GM18858 (cell line): ENCODE data around the gene ALX3.
"Not testable (repeated sequence)": the region's sequence is repeated elsewhere in the genome, so short reads cannot be mapped to it uniquely, and the experiment has no call there.

Experiments used
- ATAC-seq: cut with Tn5 transposase; IDR thresholded peaks from one replicate; pipeline ENCODE4 v1.9.1; 2021; ENCODE audit not compliant: unreplicated experiment

Gene ALX3

DNA sequence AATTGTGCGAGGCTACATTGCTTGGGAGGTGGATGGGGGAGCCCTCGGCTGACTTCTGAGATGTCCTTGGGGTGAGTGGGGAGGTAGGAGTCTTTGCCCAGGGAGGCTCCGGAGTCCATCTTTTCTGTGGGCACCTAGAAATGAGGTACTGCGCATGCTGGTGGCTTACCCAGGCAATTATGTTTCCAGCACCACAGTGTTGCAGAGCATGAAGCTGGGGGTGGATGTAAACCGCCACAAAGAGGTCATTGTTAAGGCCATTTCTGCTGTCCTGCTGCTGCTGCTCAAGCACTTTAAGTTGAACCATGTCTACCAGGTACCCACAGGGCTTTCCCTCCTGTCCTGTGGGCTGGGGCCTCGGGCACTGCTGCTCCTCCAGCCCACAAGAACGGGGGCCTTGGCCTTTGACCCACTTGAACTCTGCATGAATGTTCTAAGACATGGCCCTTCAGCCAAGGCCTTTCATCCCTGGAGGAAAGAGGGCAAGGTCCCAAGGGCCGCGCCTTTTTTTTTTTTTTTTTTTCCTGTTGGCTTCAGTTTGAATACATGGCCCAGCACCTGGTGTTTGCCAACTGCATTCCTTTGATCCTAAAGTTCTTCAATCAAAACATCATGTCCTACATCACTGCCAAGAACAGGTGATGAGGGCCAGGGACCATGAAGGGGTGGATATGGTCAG lies 21.4 kb downstream of the ALX3 start:
- ATAC-seq, result no peak

DNA sequence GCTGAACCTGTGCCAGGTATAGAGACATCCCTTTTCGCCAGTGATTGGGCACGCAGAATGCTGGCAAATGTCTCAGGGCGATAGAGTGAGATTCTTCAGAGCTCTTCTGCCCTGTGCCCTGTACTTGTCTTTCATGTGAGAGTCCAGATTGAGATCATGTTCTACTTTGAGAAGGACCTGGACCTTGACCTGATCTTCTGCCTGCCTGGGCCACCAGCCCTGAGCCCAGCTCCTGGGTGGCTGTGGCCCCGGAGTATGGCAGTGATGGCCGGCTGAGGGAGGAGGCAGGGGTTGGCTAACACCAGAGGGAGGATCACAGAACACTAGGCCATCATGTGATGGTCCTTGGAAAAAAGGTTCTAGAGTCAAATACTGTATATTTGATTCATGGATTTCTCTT lies 22.2 kb downstream of the ALX3 start:
- ATAC-seq, result no peak

DNA sequence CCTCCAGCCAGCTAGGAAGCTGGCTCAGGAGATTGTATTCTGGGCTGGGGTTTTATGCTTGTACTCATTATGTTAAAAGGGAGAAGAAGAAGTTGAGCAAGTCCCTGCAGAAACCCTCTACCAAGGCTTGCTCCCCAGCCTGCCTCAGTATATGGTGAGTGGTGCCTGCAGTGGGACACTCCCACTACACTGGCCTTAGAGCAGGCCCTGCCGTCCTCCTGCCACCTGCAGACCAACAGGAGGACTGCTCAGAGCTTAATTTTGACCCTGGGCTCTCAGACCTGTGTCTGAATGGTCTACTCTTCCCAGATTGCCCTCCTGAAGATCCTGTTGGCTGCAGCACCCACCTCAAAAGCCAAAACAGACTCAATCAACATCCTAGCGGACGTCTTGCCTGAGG lies 23.0 kb downstream of the ALX3 start:
- ATAC-seq, result no peak

DNA sequence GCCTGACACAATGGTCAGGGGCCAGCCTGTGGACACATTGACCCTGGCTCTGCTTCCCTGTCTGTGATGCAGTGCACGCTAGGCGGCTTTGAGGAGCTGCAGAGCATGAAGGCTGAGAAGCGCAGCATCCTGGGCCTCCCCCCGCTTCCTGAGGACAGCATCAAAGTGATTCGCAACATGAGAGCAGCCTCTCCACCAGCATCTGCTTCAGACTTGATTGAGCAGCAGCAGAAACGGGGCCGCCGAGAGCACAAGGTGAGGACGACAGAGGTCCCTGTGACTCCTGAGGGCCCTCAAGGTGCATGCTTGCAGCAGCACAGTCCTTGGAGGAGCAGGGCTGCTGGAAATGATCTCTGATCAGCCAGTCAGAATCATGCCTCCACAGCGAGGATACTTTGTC lies 27.5 kb downstream of the ALX3 start:
- no peak for ATAC-seq

DNA sequence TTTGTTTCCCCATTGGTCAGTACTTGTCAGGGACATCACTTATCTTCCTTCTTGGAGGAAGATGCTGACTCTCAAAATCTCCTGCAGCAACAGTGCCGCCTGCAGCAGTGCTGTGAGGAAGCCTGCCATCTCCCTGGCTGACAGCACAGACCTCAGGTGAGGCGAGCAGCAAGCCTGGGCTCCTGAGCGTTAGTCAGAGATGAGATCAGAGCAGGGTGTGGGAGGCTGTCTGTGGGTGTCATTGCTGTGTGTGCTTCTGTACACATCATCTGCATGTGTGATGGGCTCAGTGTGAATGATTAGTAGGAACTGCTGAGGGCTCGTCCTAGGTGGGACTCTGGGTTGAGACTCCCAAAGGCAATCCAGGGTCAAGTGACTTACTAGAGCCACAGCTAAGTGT lies 29.9 kb downstream of the ALX3 start:
- no peak for ATAC-seq

DNA sequence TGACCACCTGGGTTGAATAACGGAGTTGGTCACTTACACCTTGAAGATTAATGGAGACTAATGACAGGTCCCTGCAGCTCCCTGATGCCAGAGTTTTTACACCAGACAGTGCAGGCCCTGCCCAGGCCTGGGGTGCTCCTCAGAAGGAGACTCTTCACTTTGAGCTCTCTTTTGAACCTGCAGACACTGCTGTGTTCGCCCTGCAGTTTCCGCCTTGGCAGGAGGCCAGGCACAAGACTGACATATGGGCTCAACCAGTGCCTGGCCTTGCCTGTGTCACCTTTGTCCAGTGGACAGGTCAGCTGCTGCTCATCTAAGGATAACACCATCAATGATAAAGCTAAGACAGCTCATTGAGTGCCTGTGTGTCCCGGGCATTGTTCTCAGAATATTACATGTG lies 30.8 kb downstream of the ALX3 start:
- no peak for ATAC-seq

DNA sequence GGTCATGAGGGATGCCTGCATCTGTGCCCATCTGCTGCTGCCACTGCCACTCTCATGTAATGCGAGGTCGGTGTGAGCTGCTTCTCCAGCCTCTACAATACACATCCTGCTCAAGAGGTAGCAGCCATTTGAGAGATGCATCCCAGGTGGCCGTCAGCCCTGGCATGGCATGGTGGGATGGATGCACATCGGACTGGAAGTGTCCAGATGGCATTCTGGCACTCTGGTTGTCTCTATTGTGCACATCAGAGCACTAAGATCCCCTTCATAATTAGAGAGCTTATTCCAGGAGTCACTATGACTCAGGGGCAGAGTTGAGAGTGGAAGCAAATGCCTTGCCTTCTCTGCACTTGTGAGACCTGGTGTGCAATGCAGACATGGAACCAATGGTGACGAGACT lies 32.2 kb downstream of the ALX3 start:
- no peak for ATAC-seq

DNA sequence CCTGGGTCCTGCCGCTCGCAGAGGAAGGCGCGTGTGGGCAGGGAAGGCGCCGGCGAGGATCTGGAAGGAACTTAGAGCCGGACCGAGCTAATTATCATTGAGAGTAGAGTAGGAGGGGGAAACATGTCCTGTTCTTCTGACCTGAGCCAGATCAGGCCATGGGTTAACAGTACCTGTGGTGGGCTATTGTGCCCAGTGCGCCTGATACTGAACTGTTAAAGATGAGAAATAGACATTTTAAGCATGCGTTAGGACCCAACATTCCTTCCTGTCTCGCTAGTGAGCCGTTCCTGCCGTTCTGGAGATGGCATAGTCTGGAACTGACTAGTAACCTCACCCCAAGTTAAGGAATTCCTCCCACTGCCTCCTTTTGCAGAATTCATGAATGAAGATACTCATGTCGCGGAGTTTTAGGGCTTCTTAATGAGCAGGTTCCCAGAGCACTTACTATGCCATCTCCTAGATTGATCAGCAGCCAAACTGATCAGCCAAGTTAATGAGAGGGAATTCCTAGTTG lies 35.2 kb downstream of the ALX3 start:
- no peak for ATAC-seq

DNA sequence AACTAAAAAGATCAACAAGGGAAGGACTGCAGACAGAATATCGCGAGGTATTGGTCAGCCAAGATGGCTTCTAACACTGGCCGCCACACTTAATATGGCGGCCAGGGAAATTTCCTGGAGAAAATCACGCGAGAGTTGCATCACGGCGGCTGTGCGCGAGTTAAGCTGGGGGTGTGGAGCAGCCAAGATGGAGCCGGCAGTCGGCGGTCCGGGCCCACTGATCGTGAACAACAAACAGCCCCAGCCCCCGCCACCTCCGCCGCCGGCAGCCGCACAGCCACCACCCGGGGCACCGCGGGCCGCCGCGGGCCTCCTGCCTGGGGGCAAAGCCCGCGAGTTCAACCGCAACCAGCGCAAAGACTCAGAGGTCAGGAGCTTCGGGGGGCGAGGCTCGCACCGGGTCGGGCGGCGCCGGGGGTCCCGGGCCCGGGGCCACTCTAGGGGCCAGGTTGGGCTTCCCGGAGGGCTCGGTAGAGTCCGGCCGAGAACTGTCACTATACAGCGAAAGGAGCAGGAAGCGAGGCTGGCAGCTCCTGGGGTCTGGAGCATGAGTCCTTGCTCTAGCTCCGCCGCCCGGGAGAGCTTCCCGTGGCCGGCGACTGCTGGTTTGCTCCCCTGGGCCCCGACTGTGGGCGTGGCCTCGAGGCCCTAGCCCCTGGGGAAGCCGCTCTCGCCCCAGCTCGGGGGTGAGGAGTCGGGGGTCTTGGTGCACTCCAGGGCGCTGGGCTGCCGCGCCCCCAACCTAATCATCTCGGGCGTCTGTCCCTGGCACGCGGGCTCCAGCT lies 35.8 kb downstream of the ALX3 start, which contains the start of gene STRIP1:
STRIP1 (plus strand) TSS at position 174 of the 785 bp plus-strand sequence; CDS start at position 188, 14 bp downstream.
- peak; percentile 81 for ATAC-seq

DNA sequence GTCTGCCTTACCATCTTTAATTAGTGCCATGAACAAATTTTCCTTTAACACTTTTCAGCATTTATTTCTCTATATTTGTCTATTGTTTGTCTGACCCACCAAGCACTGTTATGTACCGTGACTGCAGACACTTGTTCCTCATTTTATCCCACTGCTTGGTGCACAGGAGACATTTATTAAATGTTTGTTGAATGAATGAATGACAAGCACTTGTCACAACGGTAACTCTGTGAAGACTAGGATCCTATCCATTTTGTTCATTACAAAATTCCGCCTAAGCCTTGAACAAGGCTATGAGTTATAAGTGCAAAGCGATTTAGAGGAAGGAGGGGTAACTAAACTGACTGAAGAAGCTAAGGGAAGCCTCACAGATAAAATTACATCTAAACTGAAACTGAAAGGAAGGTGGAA lies 36.4 kb downstream of the ALX3 start:
- no peak for ATAC-seq

DNA sequence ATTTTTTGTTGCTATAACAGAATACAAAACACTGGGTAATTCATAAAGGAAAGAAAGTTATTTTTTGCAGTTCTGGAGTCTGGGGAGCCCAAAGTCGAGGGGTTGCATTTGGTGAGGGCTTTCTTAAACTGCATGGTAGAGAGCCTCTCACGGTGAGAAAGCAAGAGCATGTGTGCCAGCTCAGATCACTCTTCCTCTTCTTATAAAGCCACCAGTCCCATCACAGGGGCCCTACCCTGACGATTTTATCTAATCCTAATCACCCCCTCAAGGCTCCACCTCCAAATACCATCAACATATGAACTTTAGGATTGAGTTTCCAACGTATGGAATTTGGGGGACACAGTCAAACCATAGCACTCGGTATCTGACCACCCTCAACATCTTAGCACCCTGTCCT lies 37.1 kb downstream of the ALX3 start:
- ATAC-seq, result no peak

DNA sequence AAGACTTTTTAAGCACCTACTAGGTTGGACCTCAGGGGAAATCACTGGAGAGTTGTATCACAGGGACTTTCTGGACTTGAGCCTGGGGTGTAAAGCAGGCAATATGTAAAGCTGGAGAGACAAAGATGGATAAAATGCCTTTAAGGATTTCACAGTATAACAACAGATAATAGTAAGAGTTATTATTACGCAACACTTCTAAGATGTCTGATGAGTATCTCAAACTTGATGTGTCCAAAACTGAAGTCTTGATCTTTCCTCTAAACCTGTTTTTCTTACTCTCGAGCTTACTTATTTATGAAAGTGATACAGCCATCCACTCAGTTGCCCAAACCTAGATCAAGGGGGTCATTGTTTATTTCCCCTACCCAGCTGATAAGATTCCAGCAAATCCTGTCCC lies 38.1 kb downstream of the ALX3 start:
- no peak for ATAC-seq

DNA sequence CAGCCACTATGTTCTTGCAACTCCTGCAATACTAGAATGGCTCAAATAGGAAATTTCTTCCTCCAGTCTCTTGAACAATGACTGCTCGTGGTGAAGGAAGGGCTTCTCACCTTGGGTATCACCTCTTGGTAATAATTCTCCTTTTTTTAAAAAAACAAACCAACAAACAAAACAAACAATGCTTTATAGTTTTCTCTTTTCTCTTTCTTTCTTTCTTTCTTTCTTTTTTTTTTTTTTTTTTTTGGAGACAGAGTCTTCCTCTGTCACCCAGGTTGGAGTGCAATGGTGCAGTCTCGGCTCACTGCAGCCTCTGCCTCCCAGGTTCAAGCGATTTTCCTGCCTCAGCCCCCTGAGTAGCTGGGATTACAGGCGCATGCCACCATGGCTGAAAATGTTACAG lies 39.8 kb downstream of the ALX3 start:
- not testable (repeated sequence) for ATAC-seq

DNA sequence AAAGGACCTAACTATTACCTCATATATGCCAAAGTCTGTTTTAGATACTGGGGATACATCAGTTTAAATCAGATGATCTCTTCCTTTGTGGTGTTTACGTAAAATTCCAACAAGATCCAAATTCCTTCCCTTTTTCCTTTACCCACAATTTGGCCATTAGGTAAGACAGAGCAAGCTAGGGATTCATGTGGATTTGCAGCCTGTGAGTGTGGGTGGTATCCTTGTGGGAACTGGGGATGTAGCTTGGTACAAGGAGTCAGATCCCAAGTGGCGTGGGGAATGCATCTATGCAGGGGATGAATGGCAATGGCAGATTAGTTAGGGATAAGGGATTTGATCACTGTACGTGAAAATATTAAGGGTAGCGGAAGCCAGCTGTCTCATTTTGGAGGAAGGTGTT lies 45.9 kb downstream of the ALX3 start:
- no peak for ATAC-seq

DNA sequence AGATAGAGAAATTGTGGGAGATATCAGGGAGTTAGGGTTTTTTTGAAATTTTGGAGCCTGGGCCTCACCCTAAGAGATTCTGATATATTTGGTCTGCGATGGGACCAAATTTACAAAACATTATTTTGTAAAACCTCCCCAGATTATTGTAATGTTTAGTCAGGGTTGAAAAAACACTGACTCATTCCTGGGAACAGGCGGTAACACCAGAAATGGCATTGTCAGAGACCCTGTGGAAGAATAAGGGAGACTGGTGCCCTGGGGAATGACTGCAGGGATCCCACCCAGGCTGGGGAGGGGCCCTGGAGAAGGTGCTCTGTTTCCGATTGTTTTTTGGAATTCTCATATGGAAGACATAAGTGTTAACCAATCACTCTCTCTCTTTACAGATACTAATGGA lies 49.2 kb downstream of the ALX3 start:
- no peak for ATAC-seq

DNA sequence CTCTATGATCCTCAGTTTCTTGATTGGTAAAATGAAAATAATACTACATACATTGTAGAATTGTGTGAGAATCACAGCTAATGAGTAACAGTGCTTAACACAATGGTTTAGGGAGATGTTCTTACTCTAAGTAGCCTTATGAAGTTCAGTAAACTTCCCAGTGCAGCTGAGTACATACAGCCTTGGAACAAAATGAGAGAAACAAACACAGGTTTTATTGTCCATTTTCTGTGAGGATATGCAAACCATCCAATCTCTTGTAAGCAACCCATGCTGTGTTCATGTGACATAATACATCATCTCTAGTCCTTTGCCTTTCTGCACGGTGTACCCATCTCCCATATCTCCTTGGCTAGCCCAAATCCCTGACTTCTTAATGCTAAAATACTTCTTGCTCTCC lies 50.7 kb downstream of the ALX3 start:
- ATAC-seq, result no peak

DNA sequence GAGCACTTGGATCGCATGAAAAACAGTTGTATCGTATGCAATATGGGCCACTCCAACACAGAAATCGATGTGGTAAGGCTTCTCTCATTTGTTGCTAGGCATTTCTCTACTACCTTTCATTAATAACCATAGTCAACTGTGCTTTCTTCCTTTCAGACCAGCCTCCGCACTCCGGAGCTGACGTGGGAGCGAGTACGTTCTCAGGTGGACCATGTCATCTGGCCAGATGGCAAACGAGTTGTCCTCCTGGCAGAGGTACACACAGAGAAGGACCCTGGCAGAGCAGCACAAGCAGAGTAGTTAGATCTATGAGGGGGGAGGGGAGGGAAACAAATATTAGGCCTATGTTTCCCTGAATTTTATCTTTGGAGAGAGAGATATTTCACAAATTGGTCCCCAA lies 52.1 kb downstream of the ALX3 start:
- no peak for ATAC-seq

DNA sequence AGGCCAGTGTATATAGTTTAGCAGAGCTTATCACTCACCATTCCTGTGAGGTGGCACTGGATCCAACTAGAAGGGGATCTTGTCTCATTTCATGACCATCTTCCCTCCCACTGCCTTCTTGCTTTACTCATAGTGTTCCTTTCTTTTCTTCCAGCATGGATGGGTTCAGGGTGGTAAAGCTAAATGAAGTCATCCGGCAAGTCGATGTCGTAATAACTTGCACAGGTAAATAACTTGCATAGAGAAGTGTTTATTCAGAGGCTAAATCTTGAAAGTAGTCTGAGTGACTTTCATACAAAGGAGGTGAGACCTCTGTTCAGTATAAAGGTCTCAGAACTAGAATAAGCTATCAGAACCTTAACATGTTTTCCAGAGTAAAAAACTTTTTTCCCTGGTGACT lies 52.7 kb downstream of the ALX3 start:
- no peak for ATAC-seq

DNA sequence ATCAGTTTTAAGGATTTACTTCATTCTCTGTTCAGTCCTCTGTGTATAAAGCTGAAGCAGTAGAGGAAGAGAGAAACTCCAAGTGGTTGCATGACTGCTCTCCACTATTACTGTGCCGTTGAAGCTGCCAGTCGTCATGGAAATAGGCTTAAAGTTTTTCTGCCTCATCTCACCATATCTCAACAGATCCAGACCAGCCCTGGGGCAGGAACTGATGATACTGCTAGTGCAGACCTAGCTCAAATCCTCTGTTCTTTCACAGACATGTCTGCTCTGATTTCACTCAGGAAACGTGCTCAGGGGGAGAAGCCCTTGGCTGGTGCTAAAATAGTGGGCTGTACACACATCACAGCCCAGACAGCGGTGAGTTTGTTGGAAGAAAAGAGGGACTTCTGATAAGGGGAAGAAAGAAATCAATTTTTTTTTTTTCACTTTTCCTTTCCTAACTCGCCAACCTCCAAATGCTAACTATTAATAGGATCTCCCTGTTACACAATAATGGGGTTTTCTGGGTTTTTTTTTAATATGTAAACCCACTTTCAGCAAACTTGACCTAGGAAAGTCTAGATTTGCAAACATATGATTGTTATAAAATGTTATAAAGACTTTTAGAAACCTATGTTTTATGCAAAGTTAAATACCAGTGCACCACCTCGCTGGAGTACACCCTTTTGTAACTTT lies 58.2 kb downstream of the ALX3 start:
- peak; percentile 41 for ATAC-seq

DNA sequence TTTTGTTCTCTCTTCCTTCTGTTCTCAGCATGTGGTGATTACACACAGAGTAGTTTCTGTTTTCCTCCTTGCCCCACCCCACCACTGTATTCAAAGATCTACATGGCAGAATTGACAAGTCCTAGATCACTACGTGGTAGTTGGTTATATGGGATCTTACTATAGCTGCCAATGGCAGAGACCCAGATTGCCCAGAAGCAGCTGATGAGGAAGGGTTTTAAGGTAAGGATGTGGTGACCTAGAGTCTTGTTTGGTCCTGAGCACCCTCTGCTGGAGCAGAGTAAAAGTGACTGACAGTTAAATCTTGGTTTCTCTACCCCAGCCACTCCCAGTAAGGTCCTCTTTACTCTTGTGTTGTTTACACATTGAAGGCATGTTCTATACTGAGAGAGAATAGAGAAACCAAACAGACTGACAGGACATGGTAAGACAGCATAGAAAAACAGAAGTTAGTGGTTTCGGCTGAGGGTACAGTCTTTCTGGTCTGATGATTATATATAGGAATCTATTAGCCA lies 58.9 kb downstream of the ALX3 start:
- ATAC-seq, result peak; percentile 96
